GM21576 (cell line): ENCODE results near the gene EMP2.
"Not testable (repeated sequence)": the region's sequence is repeated elsewhere in the genome, so short reads cannot be mapped to it uniquely, and the experiment has no call there.

Experiments
- ATAC-seq: cut with Tn5 transposase; IDR thresholded peaks from one replicate; pipeline ENCODE4 v1.9.1; 2021; ENCODE audit warnings: mild to moderate bottlenecking, moderate library complexity; ENCODE audit not compliant: unreplicated experiment

EMP2 gene

DNA sequence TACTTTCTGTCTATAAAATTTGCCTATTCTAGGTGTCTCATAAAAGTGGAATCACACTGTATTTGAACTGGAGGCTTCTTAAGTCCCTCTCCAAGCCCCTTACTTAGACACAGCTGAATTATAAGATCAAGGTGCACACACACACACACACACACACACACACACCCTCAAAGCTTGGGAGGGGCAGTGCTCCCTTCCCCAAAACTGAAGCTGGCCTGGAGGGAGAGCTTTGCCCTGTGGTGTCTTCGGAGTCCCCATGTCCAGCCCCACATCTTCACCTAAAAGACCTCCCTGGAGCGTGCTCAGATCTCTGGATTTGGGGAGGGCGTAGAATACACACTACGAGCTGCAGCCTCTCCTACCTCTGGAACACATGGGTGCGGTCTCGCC is 828 bp downstream of the EMP2 start:
- ATAC-seq = no peak

DNA sequence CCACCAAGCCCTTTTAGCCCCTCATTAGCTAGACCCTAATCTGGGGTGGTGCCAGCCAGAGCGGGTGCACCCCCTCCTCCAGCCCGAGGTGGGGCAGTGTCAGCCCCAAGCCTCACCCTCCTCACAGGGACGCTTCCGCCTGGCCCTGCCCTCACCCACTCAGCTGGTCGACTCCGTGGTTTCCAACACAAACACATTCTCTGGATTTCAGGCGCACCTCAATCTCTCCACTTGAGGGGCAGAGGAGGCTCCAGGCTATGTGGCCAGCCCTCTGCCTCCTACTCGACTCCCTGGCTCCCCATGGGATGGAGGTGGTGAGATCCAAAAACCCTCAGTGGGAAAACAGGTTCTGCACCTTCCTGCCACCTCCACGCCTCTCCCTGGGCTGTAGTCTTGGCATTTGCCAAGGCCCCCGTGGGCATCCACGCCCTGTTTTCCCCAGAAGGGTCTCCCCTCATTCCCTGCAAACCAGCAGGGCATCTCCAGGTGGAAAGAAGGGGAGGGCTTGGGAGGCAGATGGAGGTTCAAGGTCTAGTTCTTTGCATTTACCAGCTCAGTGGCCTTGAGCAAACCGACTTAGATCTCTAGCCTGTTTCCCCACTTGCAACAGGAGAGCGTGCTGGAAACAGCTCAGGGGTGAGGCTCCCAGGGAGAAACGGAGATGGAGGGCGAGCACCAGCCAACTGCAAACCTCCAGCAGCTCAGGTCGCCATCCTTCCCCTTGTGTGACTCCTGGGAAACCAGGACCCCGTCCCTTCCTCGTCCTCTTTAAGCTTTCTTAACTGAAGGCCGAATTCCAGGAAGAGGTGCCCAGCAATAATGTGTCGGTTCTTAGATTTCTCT is 1.7 kb downstream of the EMP2 start:
- no peak for ATAC-seq

DNA sequence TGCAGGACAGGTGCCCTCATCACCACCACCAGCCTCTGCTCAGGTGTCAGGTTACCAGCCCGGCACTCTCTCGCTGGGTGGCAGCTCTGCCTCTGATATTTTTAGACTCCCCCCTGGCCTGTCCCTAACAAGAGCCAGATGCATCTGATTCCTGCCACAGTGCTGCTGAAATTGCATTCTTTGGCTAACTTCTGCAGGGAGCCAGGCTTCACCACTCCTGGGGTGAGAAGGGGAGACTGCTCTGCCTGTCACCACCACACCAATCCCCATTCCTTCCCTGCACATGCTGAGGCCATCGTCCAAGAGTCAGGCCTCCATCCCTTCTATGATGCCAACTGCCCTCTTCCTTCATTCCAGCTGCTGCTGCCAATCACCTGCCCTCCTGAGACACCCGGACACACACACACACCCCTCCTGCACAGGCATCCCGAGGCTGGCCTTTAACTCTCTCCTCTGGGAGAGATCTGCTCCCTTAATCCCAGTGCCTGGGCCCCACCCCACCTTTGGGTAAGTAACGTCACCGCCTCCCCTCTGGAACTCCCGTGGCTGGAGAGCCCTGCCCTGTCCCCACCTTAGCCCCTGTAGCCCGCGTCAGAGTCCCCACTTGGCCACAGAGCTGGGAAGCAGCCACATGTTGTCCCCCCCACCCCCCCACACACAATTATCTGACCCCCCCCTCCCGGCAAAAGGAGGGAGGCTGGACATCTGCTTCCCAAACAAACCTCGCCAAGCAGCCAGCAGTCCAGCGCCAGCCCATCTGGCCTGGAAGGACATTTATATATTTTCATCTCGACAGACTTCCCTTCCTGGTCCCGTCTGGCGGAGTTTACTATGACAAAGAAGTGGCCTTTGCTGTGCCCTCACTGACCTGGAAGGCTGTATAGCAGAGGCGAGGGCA is 2.8 kb downstream of the EMP2 start:
- ATAC-seq = no peak

DNA sequence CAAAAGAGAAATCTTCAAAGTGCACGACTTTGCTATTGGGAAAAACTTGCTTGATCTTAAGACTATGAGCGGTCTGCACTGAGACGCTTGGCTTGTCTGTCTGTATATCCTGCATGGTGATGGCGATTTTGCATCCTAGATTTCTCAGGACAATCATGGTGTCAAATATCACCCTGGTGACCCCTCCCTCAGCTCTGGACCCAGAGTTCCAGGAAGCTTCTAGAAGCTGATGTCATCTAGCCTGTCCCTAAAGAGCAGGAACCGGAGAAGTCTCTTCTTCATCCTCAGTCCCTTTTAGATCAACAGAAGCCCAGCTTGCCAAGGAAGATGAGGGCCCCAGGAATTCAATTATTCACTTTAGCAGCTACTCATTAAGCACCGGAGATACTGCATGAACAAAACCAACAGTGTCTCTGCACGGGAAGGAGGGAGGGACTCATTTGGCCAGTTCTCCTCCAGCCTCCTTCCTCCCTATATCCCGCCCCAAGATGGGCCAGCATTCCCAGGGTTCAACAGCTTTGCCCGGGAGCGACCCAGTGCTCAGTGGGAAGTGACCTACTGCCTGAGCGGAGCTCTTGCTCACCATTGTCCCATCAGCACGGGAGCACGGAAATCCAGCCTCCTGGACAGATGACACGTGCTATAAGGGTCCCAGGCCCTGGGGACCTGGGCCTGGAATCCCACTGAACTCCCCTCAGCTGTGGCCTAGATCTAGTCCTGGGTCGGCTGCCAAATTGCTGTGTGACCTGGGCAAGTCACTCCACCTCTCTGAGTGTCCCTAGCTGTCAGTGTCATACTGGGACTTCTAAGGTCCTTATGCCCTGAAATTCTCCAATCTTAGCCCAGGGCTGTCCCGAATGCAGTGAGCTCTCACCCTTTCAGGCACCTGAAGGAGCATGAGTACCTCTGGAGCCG is 3.8 kb downstream of the EMP2 start:
- no peak for ATAC-seq

DNA sequence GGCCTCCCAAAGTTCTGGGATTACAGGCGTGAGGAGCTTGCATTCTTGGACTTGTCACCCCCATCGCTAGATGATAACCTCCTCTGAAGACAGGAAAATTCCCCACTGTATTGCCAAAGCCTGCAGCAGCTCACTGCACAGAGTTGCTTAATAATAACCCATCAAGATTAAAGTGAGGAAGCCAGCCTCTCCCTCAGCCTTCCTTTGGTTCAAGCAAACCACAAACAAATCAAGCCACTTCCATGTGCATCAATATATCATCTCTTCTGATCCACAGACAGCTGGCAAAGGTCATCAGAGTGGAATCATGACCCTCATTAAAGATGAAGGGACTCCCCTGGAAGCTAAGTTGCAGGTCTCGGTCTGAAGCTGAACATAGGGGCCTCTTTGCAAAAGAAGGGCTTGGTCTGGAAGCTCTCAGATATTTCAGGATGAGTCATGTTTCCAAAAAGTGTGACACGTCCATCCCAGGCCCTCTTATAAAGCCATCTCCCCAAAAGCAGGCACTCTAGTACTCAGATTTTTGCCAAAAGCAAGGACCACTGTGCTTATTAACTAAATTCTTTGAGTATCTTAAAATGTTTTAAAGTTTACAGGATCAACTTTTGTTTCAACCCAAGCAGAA is 4.8 kb downstream of the EMP2 start:
- ATAC-seq = no peak

DNA sequence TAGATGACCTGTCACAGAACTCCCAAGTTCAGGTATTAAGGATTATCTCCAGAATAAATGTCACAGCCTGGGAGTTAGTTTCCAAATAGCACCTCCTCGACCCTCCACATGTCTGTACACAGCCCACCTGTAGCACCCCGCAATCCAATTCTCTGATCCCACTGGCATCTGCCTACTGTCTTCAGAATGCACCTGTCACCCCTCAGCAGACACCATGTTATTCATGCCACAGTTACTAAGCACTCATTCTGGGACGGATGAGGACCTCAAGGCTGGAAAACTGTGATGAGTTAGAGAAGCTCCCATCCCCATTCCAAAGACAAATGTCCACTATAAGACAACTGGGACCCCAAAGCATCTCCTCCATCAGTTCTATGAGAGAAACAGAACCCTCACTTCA is 7.8 kb downstream of the EMP2 start:
- no peak for ATAC-seq

DNA sequence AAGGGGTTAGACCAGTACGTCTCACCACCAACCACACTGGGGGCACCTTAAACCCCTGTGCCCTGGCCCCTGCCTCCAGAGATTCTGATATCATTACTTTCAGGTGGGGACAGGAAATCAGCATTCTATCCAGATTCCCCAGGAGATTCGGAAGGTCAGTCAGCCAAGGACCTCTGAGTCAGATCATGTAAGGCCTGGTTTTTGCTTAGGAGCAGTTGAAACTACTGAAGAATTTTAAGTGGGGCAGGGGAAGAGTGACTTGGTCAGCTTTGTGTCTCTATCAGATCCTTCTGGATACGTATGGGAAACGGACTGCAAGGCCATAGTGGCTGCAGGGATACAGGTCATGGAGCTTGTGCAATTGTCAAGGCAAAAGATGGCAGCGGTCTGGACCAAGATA is 9.0 kb downstream of the EMP2 start:
- no peak for ATAC-seq

DNA sequence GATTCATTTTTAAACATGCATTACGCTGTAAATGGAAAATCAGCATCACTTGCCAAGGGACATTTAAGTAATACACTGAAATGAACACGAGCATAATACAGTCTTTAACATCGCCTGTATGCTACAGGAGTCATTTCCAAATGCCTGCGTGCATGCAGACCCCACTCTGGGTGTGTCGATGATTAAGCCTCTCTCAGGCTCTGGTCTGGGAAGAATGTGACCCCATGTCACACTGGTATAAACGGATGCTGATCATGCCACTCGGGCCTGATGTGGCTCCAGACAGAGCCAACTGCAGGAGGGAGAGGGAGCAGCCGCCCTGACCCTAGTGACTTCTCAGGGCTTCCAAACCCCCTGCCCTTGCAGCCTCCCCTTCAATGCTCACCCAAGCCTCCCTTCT is 10.8 kb downstream of the EMP2 start:
- no peak for ATAC-seq

DNA sequence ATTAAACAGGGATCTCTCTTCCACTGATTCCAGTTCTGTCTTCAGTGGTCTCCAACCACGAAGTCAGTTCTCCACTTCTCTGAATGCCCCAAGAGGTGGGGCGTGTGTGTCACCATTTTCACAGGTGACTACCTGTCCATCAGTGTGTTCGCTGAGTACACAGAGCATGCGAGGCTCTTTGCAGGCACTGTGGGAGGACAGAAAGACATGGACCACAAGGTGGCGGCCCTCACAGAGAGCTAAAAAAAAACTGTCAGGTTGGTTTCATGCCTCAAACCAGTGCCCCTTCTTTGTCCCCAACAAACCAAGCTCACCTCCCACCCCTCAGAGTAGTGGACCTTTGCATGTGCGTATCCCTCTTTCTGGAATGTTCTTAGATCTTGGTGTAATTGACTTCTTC is 13.8 kb downstream of the EMP2 start:
- ATAC-seq = no peak

DNA sequence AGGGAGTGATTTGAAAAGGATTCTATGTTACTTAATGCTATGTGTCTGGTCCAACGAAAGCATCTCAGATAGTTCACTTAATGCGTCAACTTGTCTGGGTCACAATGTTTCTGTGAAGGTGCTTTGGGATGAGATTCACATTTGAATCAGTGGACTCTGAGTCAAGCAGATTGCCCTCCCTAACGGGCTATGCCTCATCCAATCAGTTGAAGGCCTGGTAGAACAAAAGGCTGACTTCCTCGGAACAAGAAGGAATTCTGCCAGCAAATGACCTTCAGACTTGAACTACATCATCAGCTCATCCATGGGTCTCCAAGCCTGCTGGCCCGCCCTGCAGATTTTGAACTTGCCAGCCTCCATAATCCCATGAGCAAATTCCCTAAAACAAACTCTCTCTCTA is 15.2 kb downstream of the EMP2 start:
- no peak for ATAC-seq

DNA sequence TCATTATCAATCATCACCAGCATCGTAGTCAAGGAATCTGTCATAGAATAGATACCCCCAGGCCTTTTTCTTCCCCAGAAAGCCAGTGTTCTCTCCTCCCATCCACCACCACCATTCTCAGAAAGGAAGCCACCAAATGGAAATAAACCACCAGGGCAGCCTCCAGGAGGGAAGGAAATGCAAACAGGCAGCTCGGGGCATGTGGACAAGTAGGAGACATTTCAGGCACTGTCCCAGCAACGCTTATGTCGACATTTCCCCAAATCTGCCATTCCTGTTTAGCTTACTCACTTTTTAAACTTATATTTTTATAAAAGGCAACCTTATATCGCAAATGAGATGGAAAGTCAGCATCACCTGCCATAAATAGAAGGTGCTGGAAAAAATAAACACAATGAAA is 15.8 kb downstream of the EMP2 start:
- ATAC-seq = no peak

DNA sequence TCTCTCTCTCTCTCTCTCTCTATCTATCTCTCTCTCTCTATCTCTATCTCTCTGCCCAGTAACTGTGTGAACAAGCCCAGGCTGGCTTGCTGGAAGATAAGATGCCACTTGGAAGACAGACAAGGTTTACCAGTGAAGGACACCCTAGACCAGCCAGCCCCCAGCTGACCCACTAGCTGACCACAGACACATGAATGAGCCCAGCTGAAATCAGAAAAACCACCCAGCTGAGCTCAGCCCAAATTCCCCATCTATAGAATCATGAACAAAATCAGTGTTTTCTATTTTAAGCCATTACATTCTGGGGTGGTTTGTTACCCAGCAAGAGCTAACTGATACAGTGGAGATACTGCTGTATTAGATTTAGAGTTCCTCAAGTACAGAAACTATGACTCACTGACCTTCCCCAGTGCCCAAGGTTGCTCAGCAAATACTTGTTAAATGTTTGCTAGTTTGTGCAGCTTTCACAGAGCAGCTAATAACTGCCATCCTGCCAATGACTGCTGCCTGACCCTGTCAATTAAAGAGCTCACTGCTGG is 18.0 kb downstream of the EMP2 start:
- ATAC-seq = no peak

DNA sequence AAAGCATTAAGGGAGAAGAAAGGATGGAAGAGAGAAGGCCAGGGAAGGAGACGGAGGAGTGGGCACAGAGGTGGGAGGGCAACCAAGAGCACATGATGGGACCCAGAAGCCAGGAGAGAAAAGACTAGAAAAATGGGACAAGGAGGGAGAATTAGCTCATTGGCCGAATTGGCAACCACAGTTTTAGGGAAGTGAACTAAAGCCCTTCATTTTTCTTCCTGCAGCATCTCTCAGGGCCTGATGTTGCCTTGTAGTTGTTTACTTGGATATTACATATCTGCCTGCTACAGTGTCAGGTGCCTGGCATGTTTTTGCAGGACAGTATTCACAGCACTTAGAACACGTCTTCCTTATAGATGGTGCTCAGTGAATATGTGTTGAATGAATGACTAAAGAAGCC is 19.0 kb downstream of the EMP2 start:
- no peak for ATAC-seq

DNA sequence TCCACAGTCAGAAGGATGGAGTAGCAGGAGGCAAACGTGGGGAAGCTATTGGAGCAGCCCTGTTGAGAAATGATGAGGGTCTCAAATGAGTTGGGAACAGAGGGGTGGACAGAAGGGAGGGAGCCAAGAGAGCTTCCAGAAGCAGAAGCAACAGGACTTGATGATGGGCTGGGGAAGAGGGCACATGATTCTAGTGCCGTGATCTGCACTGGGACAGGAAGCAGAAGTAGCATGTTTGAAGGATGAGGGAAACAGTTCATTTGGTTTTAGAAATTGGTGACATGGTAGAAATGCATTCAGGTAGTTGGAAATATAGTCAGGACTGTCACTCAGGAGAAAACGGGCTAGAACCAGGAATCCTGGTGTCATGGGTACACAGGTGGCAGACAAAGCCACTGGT is 19.4 kb downstream of the EMP2 start:
- ATAC-seq = no peak

DNA sequence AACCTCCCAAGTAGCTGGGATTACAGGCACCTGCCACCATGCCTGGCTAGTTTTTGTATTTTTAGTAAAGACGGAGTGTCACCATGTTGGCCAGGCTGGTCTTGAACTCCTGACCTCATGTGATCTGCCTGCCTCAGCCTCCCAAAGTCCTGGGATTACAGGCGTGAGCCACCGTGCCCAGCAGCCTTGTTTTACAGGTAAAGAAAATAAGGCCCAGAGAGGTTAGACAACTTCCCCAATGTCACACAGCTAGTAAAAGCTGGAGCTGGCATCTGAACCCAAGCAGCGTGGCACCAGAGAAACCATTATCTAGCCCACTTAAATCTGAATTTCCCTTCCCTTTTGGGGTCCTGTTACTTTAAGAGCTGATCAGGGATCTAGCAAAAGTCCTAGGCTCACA is 20.6 kb downstream of the EMP2 start:
- ATAC-seq = not testable (repeated sequence)

DNA sequence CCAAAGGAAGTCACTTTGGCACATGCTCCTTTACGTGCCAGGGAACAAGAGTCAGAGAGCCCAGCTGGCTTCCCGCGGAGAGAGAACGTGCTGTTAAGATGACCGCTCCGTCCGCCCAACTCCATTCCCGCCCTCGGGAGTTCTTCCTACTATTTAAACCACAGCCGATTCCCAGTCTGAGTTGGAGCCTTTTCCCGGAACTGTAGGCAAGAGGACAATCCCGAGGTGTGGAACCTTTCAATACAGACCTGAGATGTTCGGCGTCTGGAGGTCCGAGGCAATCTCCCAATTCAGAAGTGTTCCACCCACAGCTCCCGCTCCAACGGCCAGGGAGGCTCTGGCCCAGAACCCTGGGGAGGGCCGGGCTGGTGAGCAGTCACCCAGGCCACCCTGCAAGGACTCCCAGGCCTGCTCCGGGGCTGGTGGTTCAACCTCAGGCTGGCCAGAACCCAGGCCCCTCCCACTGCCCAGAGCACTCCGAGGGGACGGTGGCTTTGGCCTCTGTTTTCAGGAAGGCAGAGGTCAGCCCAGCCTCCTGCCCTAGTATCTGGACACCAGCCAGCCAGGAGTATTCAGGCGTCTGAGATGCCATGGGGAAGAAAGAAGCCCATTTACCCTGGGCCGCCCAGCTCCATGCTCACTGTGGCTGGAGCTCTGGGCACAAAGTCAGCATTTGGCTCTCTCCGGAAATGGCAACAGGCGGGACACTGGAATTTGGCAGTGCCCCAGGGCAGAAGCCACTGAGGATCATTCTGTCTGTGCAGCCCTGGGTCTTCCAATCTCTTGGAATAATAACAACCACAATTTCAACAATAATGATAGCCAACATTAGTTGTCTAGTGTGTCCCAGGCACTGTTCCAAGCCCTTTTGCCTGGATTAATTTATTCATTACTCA is 21.4 kb downstream of the EMP2 start:
- no peak for ATAC-seq

DNA sequence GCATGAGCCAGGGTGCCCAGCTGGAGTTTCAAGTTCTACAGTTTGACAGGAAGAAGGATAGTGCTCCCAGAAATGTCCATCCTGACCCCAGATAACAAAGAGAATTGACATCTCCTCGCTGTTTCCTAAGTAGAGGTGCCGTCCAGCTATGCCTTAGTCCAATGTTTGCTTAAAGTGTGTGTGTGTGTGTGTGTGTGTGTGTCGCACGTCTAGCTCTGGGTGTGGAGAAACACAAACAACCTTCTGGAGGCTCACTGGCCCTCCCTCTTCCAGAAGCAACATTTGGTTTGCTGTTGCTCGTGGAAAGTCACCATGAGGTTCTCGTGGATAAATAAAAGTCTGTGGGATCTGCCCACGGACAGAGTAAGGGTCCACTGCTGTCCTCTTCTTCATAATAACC is 22.1 kb downstream of the EMP2 start:
- ATAC-seq = no peak

DNA sequence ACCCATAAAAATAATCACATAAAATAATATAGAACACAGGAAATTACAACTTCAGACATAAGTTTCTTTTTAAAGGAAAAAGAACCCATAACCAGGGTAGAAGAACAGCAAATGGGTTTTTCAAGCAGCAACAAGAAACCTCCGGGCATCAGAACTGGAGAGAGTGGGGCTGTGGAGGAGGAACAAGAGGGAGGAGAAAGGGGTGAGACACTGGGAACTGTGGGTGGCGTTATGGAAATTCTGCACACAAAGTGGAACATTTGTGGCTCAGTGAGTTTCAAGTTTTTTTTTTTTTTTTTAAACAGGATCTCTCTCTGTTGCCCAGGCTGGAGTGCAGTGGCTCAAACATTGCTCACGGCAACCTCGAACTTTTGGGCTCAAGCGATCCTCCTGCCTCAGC is 22.6 kb downstream of the EMP2 start:
- no peak for ATAC-seq

DNA sequence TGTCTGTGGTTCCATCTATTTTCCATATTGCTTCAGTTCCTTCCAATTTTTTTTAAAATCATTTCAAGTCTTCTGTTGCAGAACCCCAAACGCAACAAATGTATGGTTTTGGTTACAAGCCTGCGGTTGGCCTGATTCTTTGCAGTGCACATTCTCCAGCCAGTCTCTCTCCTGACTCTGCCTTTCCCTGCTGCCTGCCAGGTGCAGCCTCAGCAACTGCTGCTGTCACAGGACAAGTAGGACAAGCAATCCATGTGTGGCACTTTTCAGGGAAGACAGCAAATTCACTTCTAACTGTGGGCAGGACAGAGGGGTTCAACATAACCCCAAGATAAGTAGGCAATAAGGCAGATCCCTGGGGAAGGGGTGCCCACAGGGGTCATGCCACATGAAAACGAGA is 24.2 kb downstream of the EMP2 start:
- ATAC-seq = no peak
